Keratinocyte (primary cell): ENCODE results near the gene AVL9. TPM values are rescaled to one million over a fixed set of nuclear protein-coding genes. Genes with fewer than 3 reads are reported as not detected.

Experiments
- DNase-seq: peaks from one replicate; pipeline ENCODE4 v3.0.0-alpha.2; 2011; ENCODE audit warnings: low read depth, missing footprints, low spot score
- FAIRE-seq: peaks from 2 replicates; lab custom pipeline; 2011; peaks lifted over from hg19 to GRCh38; lab: Jason Lieb, UNC
- H2AFZ ChIP-seq: 2 replicates; pipeline ENCODE4 v1.6.0; 2012; ENCODE audit warnings: low read length, control low read depth, inconsistent platforms; ENCODE audit not compliant: control insufficient read depth
- H3K27ac ChIP-seq: 2 replicates; pipeline ENCODE4 v1.5.1; 2011; ENCODE audit warnings: low read length; ENCODE audit not compliant: control insufficient read depth, insufficient read depth
- H3K27me3 ChIP-seq: 3 replicates; pipeline ENCODE4 v1.6.0; 2011; ENCODE audit warnings: low read length; ENCODE audit not compliant: control insufficient read depth, insufficient read depth; ENCODE audit errors: extremely low read depth
- H3K36me3 ChIP-seq, 2 experiments: 2 replicates in 1 of 2; 3 replicates in 1 of 2; pipeline ENCODE4 v1.5.1; 2011; ENCODE audit warnings: low read length in 2 of 2, mild to moderate bottlenecking in 1 of 2; ENCODE audit not compliant: control insufficient read depth in 2 of 2, insufficient read depth in 2 of 2; ENCODE audit errors: extremely low read depth in 1 of 2
- H3K4me1 ChIP-seq: 3 replicates; pipeline ENCODE4 v1.5.1; 2011; ENCODE audit warnings: low read length; ENCODE audit not compliant: control insufficient read depth, insufficient read depth; ENCODE audit errors: extremely low read depth
- H3K4me2 ChIP-seq: 3 replicates; pipeline ENCODE4 v1.6.0; 2011; ENCODE audit warnings: low read depth, low read length; ENCODE audit not compliant: control insufficient read depth, insufficient read depth; ENCODE audit errors: extremely low read depth
- H3K4me3 ChIP-seq, 3 experiments: fragments of 200-600 bp in 1 of 3; sonication (generic) in 1 of 3; 2 replicates in 2 of 3; 3 replicates in 1 of 3; pipeline ENCODE4 v1.5.1; 2011 to 2016; ENCODE audit warnings: low read length in 3 of 3, mild to moderate bottlenecking in 3 of 3, control low read depth in 2 of 3, inconsistent platforms in 1 of 3, low read depth in 1 of 3, mixed read lengths in 1 of 3, mixed run types in 1 of 3, moderate library complexity in 1 of 3; ENCODE audit not compliant: control insufficient read depth in 2 of 3, insufficient read depth in 2 of 3; ENCODE audit errors: extremely low read depth in 1 of 3
- H3K79me2 ChIP-seq: 2 replicates; pipeline ENCODE4 v1.6.0; 2012; ENCODE audit warnings: low read length; ENCODE audit not compliant: control insufficient read depth, insufficient read depth
- H3K9ac ChIP-seq: 3 replicates; pipeline ENCODE4 v1.6.0; 2011; ENCODE audit warnings: low read length; ENCODE audit not compliant: control insufficient read depth, insufficient read depth; ENCODE audit errors: extremely low read depth
- H3K9me1 ChIP-seq: 3 replicates; pipeline ENCODE4 v1.6.0; 2011; ENCODE audit warnings: low read length; ENCODE audit not compliant: control insufficient read depth, insufficient read depth; ENCODE audit errors: extremely low read depth
- H3K9me3 ChIP-seq: 2 replicates; pipeline ENCODE4 v1.5.1; 2012; ENCODE audit warnings: low read depth, low read length; ENCODE audit not compliant: control insufficient read depth
- H4K20me1 ChIP-seq: 3 replicates; pipeline ENCODE4 v1.6.0; 2011; ENCODE audit warnings: low read length; ENCODE audit not compliant: control insufficient read depth, insufficient read depth; ENCODE audit errors: extremely low read depth
- EZH2 ChIP-seq: IDR thresholded peaks from one replicate; pipeline ENCODE4 v1.6.1; 2012; ENCODE audit warnings: inconsistent platforms, mild to moderate bottlenecking, low read length, moderate library complexity
- dilution Hi-C: fragments of 300-500 bp; cut with MboI; formaldehyde crosslinking; loops from one replicate; pipeline ENCODE4 v1.7.0; 2020; ENCODE audit warnings: low sequenced_read_pairs; ENCODE audit not compliant: extremely low pct_ligation_motif_present
- polyA plus RNA-seq, 5 experiments: library from polyadenylated mRNA; depleted of rRNA in 3 of 5; stranded (reverse) in 3 of 5; stranded (forward) in 1 of 5; unstranded in 1 of 5; fragments of >200 nt; gene quantifications; 1 replicate in 1 of 5; 2 replicates in 3 of 5; 3 replicates in 1 of 5; pipeline versions ENCODE4 v1.2.1 to v1.2.3, GENCODE V29; 2011 to 2012; ENCODE audit warnings: missing spikeins in 2 of 5, low read depth in 1 of 5, low replicate concordance in 1 of 5
- TF ChIP-seq, protein P1 (sequence below), 3 experiments: IDR thresholded peaks in 1 of 3; conservative IDR thresholded peaks in 1 of 3; optimal IDR thresholded peaks in 1 of 3; 2 replicates in 2 of 3; 3 replicates in 1 of 3; pipeline versions ENCODE3 to v1.5.1; 2011; ENCODE audit warnings: low read length in 3 of 3, mild to moderate bottlenecking in 3 of 3, moderate library complexity in 2 of 3, control low read depth in 1 of 3, inconsistent platforms in 1 of 3; ENCODE audit not compliant: insufficient read depth in 2 of 3; ENCODE audit errors: extremely low read depth in 1 of 3

The AVL9 gene
- polyA plus RNA-seq, 1 donor (not counting 4 experiments of a cell fraction or from before 2014, with no cell fraction given): 22.2 TPM

- H3K4me2 ChIP-seq: no peak overlapping the region
- H3K27ac ChIP-seq: no peak overlapping the region
- H3K27me3 ChIP-seq: no peaks in the 10 kb centered on the region
- H3K36me3 ChIP-seq: no peaks in the 10 kb centered on the region
- no peaks in the 10 kb centered on the region for H3K79me2 ChIP-seq
- peaks cover 44% of the 10 kb centered on the region for H3K4me1 ChIP-seq
- DNase-seq (no peak), FAIRE-seq (no peak)
- TF ChIP-seq, protein P1, sequence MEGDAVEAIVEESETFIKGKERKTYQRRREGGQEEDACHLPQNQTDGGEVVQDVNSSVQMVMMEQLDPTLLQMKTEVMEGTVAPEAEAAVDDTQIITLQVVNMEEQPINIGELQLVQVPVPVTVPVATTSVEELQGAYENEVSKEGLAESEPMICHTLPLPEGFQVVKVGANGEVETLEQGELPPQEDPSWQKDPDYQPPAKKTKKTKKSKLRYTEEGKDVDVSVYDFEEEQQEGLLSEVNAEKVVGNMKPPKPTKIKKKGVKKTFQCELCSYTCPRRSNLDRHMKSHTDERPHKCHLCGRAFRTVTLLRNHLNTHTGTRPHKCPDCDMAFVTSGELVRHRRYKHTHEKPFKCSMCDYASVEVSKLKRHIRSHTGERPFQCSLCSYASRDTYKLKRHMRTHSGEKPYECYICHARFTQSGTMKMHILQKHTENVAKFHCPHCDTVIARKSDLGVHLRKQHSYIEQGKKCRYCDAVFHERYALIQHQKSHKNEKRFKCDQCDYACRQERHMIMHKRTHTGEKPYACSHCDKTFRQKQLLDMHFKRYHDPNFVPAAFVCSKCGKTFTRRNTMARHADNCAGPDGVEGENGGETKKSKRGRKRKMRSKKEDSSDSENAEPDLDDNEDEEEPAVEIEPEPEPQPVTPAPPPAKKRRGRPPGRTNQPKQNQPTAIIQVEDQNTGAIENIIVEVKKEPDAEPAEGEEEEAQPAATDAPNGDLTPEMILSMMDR (optimal IDR thresholded peaks at IDR 0.05 in 1 of 3, IDR thresholded peaks at IDR 0.05 in 1 of 3, conservative IDR thresholded peaks at IDR 0.05 in 1 of 3; ENCODE audit: extremely low read depth in 1 of 3, insufficient read depth in 2 of 3, low read length in 3 of 3): no peak
- no peak for TF ChIP-seq EZH2
- H3K9me3 ChIP-seq: no peaks in the 10 kb centered on the region
- H3K9me1 ChIP-seq: no peaks in the 10 kb centered on the region
- no peak overlapping the region for H3K9ac ChIP-seq
- dilution Hi-C loops: no loop called here
- no peak overlapping the region for H3K4me3 ChIP-seq
- H4K20me1 ChIP-seq: no peaks in the 10 kb centered on the region
- no peak overlapping the region for H2AFZ ChIP-seq
Measured at GRCh38 chr7:32474008-32474407, 21.3 kb upstream of the AVL9 start.

DNA sequence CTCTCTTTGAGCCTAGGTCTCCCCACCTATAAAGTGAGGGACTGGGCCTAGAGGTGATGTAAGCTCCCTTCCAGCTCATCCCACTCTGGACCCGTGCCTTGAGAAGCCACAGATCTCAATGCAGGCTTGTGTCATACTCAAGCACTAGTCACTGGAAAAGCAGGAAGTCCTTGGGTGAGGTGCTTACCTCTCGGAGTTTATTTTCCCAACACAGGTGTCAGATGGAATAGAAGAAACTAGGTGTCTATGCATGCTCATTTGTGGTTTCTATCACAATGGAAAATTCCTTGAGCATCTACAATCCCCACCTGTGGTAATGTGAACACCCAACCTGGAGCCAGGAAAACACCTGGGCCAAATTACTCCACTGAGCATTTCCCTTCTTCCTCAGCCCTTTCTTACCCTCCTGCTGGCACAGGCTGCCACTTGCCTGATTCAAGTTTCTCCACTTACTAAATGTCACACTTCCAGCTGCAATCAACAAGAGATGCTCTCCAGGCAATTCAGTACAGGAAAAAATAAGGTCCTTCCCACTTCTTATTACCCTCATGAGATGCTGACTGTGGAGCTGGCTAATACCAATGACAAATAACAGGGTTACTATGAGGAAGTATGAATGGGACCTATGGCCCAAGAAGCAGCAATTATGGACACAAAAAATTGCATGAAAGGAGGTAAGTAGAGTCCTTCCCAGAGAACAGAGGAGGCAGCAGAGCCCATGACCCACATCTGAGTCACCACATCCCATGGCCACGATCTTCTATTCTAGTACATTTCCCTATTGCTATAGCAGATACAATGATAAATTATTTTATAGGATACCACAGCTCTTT, 18.3 kb upstream of the AVL9 start:
- peaks cover 38% of the 10 kb centered on the region for H3K4me1 ChIP-seq
- H2AFZ ChIP-seq: peak overlapping the region; percentile 43
- no peak for TF ChIP-seq EZH2
- TF ChIP-seq, protein P1 (optimal IDR thresholded peaks at IDR 0.05 in 1 of 3, IDR thresholded peaks at IDR 0.05 in 1 of 3, conservative IDR thresholded peaks at IDR 0.05 in 1 of 3; ENCODE audit: extremely low read depth in 1 of 3, insufficient read depth in 2 of 3, low read length in 3 of 3): no peak
- FAIRE-seq (peak; percentile 99), DNase-seq (peak; percentile 93)
- H3K9me1 ChIP-seq: no peaks in the 10 kb centered on the region
- H3K9me3 ChIP-seq: no peaks in the 10 kb centered on the region
- H3K4me2 ChIP-seq: peak overlapping the region; percentile 65
- H4K20me1 ChIP-seq: no peaks in the 10 kb centered on the region
- peak overlapping the region; percentile 55 for H3K9ac ChIP-seq
- dilution Hi-C loops: no loop called here
- H3K79me2 ChIP-seq: no peaks in the 10 kb centered on the region
- peak overlapping the region in 1 of 3 experiments; percentile 26 for H3K4me3 ChIP-seq
- H3K27me3 ChIP-seq: no peaks in the 10 kb centered on the region
- no peaks in the 10 kb centered on the region for H3K36me3 ChIP-seq
- H3K27ac ChIP-seq: peak overlapping the region; percentile 84
